ENCODE measurements around the gene LARGE2.

The LARGE2 gene

GRCh38 chr11:45937916-45938315, 15.5 kb downstream of the LARGE2 start:
- Histone ChIP-seq H3K27me3 (ENCODE audit: control insufficient read depth, insufficient read depth, low read length) (no peaks in the 10 kb centered on the region), H3K9me3 (ENCODE audit: control insufficient read depth, low read length) (no peaks in the 10 kb centered on the region), H3K9ac (ENCODE audit: low read length) (no peak overlapping the region), H3K4me1 (ENCODE audit: control insufficient read depth, insufficient read depth, low read length) (no peaks in the 10 kb centered on the region), H3K36me3 (ENCODE audit: control insufficient read depth, insufficient read depth, low read length) (peaks cover 12% of the 10 kb centered on the region), H3K4me3 (ENCODE audit: low read length) (no peak overlapping the region)

GRCh38 chr11:45939836-45940235, 17.4 kb downstream of the LARGE2 start:
- H3K4me1 ChIP-seq (ENCODE audit: control insufficient read depth, insufficient read depth, low read length) = no peaks in the 10 kb centered on the region
- no peaks in the 10 kb centered on the region for H3K27me3 ChIP-seq (ENCODE audit: control insufficient read depth, insufficient read depth, low read length)
- no peak overlapping the region for H3K4me3 ChIP-seq (ENCODE audit: low read length)
- no peak overlapping the region for H3K9ac ChIP-seq (ENCODE audit: low read length)
- no peaks in the 10 kb centered on the region for H3K9me3 ChIP-seq (ENCODE audit: control insufficient read depth, low read length)
- peaks cover 10% of the 10 kb centered on the region for H3K36me3 ChIP-seq (ENCODE audit: control insufficient read depth, insufficient read depth, low read length)

GRCh38 chr11:45941285-45941684, 18.8 kb downstream of the LARGE2 start:
- Histone ChIP-seq H3K4me1 (ENCODE audit: control insufficient read depth, insufficient read depth, low read length) (no peaks in the 10 kb centered on the region), H3K4me3 (ENCODE audit: low read length) (no peak overlapping the region), H3K36me3 (ENCODE audit: control insufficient read depth, insufficient read depth, low read length) (peaks cover 4% of the 10 kb centered on the region), H3K9ac (ENCODE audit: low read length) (no peak overlapping the region), H3K27me3 (ENCODE audit: control insufficient read depth, insufficient read depth, low read length) (no peaks in the 10 kb centered on the region), H3K9me3 (ENCODE audit: control insufficient read depth, low read length) (no peaks in the 10 kb centered on the region)

- Histone ChIP-seq H3K27me3 (ENCODE audit: control insufficient read depth, insufficient read depth, low read length) (no peaks in the 10 kb centered on the region), H3K9me3 (ENCODE audit: control insufficient read depth, low read length) (no peaks in the 10 kb centered on the region), H3K36me3 (ENCODE audit: control insufficient read depth, insufficient read depth, low read length) (peaks cover 4% of the 10 kb centered on the region), H3K4me1 (ENCODE audit: control insufficient read depth, insufficient read depth, low read length) (no peaks in the 10 kb centered on the region), H3K9ac (ENCODE audit: low read length) (no peak overlapping the region), H3K4me3 (ENCODE audit: low read length) (no peak overlapping the region)
Measured at GRCh38 chr11:45942381-45942780, 19.9 kb downstream of the LARGE2 start.

- Histone ChIP-seq H3K4me3 (ENCODE audit: low read length) (no peak overlapping the region), H3K4me1 (ENCODE audit: control insufficient read depth, insufficient read depth, low read length) (no peaks in the 10 kb centered on the region), H3K27me3 (ENCODE audit: control insufficient read depth, insufficient read depth, low read length) (no peaks in the 10 kb centered on the region), H3K9me3 (ENCODE audit: control insufficient read depth, low read length) (no peaks in the 10 kb centered on the region), H3K9ac (ENCODE audit: low read length) (no peak overlapping the region), H3K36me3 (ENCODE audit: control insufficient read depth, insufficient read depth, low read length) (no peaks in the 10 kb centered on the region)
Measured at GRCh38 chr11:45945397-45945999, 23.0 kb downstream of the LARGE2 start.

- H3K27me3 ChIP-seq (ENCODE audit: control insufficient read depth, insufficient read depth, low read length) = no peaks in the 10 kb centered on the region
- H3K9me3 ChIP-seq (ENCODE audit: control insufficient read depth, low read length) = no peaks in the 10 kb centered on the region
- H3K4me3 ChIP-seq (ENCODE audit: low read length) = no peak overlapping the region
- no peak overlapping the region for H3K9ac ChIP-seq (ENCODE audit: low read length)
- no peaks in the 10 kb centered on the region for H3K4me1 ChIP-seq (ENCODE audit: control insufficient read depth, insufficient read depth, low read length)
- H3K36me3 ChIP-seq (ENCODE audit: control insufficient read depth, insufficient read depth, low read length) = no peaks in the 10 kb centered on the region
Measured at GRCh38 chr11:45947885-45948284, 25.4 kb downstream of the LARGE2 start.

GRCh38 chr11:45948356-45948755, 25.9 kb downstream of the LARGE2 start:
- Histone ChIP-seq H3K9me3 (ENCODE audit: control insufficient read depth, low read length) (no peaks in the 10 kb centered on the region), H3K4me3 (ENCODE audit: low read length) (no peak overlapping the region), H3K36me3 (ENCODE audit: control insufficient read depth, insufficient read depth, low read length) (no peaks in the 10 kb centered on the region), H3K27me3 (ENCODE audit: control insufficient read depth, insufficient read depth, low read length) (no peaks in the 10 kb centered on the region), H3K4me1 (ENCODE audit: control insufficient read depth, insufficient read depth, low read length) (no peaks in the 10 kb centered on the region), H3K9ac (ENCODE audit: low read length) (no peak overlapping the region)

- no peaks in the 10 kb centered on the region for H3K36me3 ChIP-seq (ENCODE audit: control insufficient read depth, insufficient read depth, low read length)
- no peaks in the 10 kb centered on the region for H3K9me3 ChIP-seq (ENCODE audit: control insufficient read depth, low read length)
- no peak overlapping the region for H3K4me3 ChIP-seq (ENCODE audit: low read length)
- H3K9ac ChIP-seq (ENCODE audit: low read length) = no peak overlapping the region
- H3K27me3 ChIP-seq (ENCODE audit: control insufficient read depth, insufficient read depth, low read length) = no peaks in the 10 kb centered on the region
- H3K4me1 ChIP-seq (ENCODE audit: control insufficient read depth, insufficient read depth, low read length) = no peaks in the 10 kb centered on the region
Measured at GRCh38 chr11:45949992-45950407, 27.5 kb downstream of the LARGE2 start.

GRCh38 chr11:45959851-45960250, 37.4 kb downstream of the LARGE2 start:
- H3K36me3 ChIP-seq (ENCODE audit: control insufficient read depth, insufficient read depth, low read length) = no peaks in the 10 kb centered on the region
- no peaks in the 10 kb centered on the region for H3K27me3 ChIP-seq (ENCODE audit: control insufficient read depth, insufficient read depth, low read length)
- no peak overlapping the region for H3K9ac ChIP-seq (ENCODE audit: low read length)
- H3K4me3 ChIP-seq (ENCODE audit: low read length) = no peak overlapping the region
- no peaks in the 10 kb centered on the region for H3K9me3 ChIP-seq (ENCODE audit: control insufficient read depth, low read length)
- H3K4me1 ChIP-seq (ENCODE audit: control insufficient read depth, insufficient read depth, low read length) = no peaks in the 10 kb centered on the region

GRCh38 chr11:45960387-45961095, 38.1 kb downstream of the LARGE2 start:
- Histone ChIP-seq H3K36me3 (ENCODE audit: control insufficient read depth, insufficient read depth, low read length) (no peaks in the 10 kb centered on the region), H3K4me1 (ENCODE audit: control insufficient read depth, insufficient read depth, low read length) (no peaks in the 10 kb centered on the region)

GRCh38 chr11:45961751-45962240, 39.3 kb downstream of the LARGE2 start:
- Histone ChIP-seq H3K4me3 (ENCODE audit: low read length) (no peak overlapping the region), H3K4me1 (ENCODE audit: control insufficient read depth, insufficient read depth, low read length) (no peaks in the 10 kb centered on the region), H3K27me3 (ENCODE audit: control insufficient read depth, insufficient read depth, low read length) (no peaks in the 10 kb centered on the region), H3K36me3 (ENCODE audit: control insufficient read depth, insufficient read depth, low read length) (no peaks in the 10 kb centered on the region), H3K9ac (ENCODE audit: low read length) (no peak overlapping the region), H3K9me3 (ENCODE audit: control insufficient read depth, low read length) (no peaks in the 10 kb centered on the region)

More at GRCh38 chr11:45960387-45961095, 38.1 kb downstream of the LARGE2 start:
- Histone ChIP-seq H3K27me3 (ENCODE audit: control insufficient read depth, insufficient read depth, low read length) (no peaks in the 10 kb centered on the region), H3K4me3 (ENCODE audit: low read length) (no peak overlapping the region), H3K9ac (ENCODE audit: low read length) (no peak overlapping the region), H3K9me3 (ENCODE audit: control insufficient read depth, low read length) (no peaks in the 10 kb centered on the region)

GRCh38 chr11:45964911-45965389, 42.5 kb downstream of the LARGE2 start:
- Histone ChIP-seq H3K9ac (ENCODE audit: low read length) (no peak overlapping the region), H3K27me3 (ENCODE audit: control insufficient read depth, insufficient read depth, low read length) (no peaks in the 10 kb centered on the region), H3K36me3 (ENCODE audit: control insufficient read depth, insufficient read depth, low read length) (no peaks in the 10 kb centered on the region), H3K9me3 (ENCODE audit: control insufficient read depth, low read length) (no peaks in the 10 kb centered on the region), H3K4me1 (ENCODE audit: control insufficient read depth, insufficient read depth, low read length) (no peaks in the 10 kb centered on the region), H3K4me3 (ENCODE audit: low read length) (no peak overlapping the region)
